ENCODE measurements around the gene BORCS6. TPM values are rescaled to one million over a fixed set of nuclear protein-coding genes. Genes with fewer than 3 reads are reported as not detected.

BORCS6 gene
- total RNA-seq, result 1 to 10 TPM; 8.3 to 8.7 TPM
- 19.9 to 22.1 reads per million in 2 donors for total RNA-seq

DNA sequence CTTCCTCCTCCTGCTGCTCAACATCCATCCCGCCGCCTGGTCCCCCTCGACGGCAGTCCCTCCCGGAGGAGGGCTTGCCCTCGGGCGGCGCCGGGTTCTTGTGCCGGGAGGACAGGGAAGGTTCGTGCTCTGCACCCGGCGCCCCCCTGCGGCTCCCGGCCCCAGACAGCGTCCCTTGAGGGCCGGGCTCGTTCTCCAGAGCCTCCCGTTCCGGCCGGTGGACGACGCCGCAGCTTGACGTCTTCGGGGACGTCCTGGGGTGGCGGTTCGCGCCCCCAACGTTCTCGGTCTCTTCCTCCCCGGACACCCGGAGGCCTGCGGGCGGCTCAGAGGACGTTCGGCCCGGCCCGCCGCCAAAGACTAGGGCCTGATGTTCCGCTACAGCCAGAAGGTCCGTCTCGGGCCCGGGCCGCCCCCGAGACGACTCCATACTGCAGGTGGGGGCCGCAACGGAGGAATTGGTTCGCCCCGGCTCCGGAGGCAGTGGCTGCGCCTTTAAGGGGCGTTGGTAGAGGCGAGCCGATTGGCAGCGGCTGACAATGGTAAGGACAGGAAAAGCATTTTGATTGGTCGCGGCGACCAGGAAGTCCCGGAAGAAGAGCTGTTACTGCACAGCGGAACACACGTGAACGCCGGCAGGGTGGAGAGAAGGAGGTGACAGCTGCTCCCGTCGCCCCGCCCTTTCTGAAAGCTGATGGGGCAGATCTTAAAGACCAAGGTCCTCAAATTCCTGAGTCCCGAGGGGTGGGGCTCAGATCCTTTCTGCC lies at the start of gene BORCS6:
Gene BORCS6 (minus strand): TSS at position 470 of the 767 bp plus-strand sequence. CDS start 40 bp downstream, at position 430.
- no peak within 1 kb of the TSS for H3K4me3 Mint-ChIP-seq
- peak; percentile 73 for ATAC-seq
- no peaks in the 10 kb centered on the region for H3K27me3 Mint-ChIP-seq
- H3K4me1 Mint-ChIP-seq, result peaks cover 13% of the 10 kb centered on the region
- peak; percentile 83 to 91 (median 86) for DNase-seq
- no peaks in the 10 kb centered on the region for H3K36me3 Mint-ChIP-seq (ENCODE audit: low read depth)
- no peaks in the 10 kb centered on the region for H3K9me3 ChIP-seq (ENCODE audit: control insufficient read depth, low read length, poor library complexity, severe bottlenecking)
- H3K27ac Mint-ChIP-seq, result no peak within 1 kb of the TSS

DNA sequence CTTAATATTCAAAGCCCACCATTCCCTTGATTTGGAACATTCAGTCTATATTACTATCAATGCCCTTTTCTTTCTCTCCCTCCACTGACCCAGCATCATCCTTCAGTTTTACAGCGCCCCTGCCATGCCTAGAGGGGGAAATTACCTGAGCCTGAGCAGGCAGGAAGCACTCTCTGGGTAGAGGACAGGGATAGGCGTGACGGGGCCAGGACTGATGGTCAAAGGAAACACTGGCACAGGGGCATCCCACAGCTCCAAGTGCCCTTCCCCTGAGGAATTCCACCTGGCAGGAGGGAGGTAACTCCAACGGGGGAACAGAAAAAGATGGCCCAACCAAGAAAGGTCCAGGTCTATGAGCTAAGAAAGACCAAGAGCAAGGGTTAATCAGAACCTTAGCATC lies 47.9 kb upstream of the BORCS6 start:
- no peak overlapping the region for H3K27ac Mint-ChIP-seq
- ATAC-seq (no peak), DNase-seq (no peak)
- peaks cover 19% of the 10 kb centered on the region for H3K36me3 Mint-ChIP-seq (ENCODE audit: low read depth)
- no peak overlapping the region for H3K4me3 Mint-ChIP-seq
- H3K27me3 Mint-ChIP-seq, result no peaks in the 10 kb centered on the region
- H3K9me3 ChIP-seq (ENCODE audit: control insufficient read depth, low read length, poor library complexity, severe bottlenecking), result no peaks in the 10 kb centered on the region
- H3K4me1 Mint-ChIP-seq, result peaks cover 24% of the 10 kb centered on the region

DNA sequence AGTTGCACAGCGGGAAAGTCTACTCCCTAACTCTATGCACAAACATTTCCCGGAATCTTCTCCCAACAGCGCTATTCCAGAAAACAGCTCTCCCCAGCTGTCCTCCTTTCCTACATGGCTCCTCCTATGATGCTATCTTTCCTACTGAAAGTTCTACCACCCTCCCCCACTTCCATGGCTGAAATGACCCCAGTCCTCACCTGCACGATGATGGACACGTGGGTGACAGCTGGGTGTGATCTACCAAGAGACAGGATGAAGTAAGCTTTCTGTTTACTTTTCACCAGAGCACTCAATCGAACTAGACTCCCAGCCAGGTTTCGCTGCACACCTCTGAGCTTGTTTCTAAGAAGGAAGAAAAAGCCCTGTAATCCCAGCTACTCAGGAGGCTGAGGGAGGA lies 47.2 kb upstream of the BORCS6 start:
- Mint-ChIP-seq H3K4me3 (no peak overlapping the region), H3K36me3 (ENCODE audit: low read depth) (peaks cover 17% of the 10 kb centered on the region), H3K4me1 (peaks cover 22% of the 10 kb centered on the region), H3K27ac (no peak overlapping the region), H3K27me3 (no peaks in the 10 kb centered on the region)
- ATAC-seq, result no peak
- no peaks in the 10 kb centered on the region for H3K9me3 ChIP-seq (ENCODE audit: control insufficient read depth, low read length, poor library complexity, severe bottlenecking)
- no peak for DNase-seq

DNA sequence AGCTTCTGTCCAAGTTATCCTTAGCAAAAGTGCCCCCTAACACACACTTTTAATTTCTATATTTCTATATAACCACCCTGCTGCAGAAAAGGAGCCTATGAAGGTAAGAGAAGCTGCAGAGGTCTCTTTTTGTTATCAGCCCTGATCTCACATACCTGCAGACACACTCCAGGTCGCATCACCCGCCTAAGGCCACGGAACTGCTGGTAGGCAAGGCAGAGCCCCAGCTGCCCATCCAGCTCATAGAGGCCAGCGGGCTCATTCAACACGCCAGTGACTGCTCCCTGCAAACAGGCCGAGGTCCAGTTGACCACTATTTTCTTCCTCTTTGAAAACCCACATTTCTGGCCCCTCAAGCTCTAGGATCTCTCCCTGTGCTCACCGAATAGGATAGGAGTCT lies 45.7 kb upstream of the BORCS6 start:
- H3K9me3 ChIP-seq (ENCODE audit: control insufficient read depth, low read length, poor library complexity, severe bottlenecking), result no peaks in the 10 kb centered on the region
- Mint-ChIP-seq H3K27me3 (no peaks in the 10 kb centered on the region), H3K4me3 (no peak overlapping the region), H3K36me3 (ENCODE audit: low read depth) (peaks cover 20% of the 10 kb centered on the region), H3K27ac (peak overlapping the region; percentile 78), H3K4me1 (peaks cover 25% of the 10 kb centered on the region)
- ATAC-seq, result no peak
- DNase-seq, result no peak

DNA sequence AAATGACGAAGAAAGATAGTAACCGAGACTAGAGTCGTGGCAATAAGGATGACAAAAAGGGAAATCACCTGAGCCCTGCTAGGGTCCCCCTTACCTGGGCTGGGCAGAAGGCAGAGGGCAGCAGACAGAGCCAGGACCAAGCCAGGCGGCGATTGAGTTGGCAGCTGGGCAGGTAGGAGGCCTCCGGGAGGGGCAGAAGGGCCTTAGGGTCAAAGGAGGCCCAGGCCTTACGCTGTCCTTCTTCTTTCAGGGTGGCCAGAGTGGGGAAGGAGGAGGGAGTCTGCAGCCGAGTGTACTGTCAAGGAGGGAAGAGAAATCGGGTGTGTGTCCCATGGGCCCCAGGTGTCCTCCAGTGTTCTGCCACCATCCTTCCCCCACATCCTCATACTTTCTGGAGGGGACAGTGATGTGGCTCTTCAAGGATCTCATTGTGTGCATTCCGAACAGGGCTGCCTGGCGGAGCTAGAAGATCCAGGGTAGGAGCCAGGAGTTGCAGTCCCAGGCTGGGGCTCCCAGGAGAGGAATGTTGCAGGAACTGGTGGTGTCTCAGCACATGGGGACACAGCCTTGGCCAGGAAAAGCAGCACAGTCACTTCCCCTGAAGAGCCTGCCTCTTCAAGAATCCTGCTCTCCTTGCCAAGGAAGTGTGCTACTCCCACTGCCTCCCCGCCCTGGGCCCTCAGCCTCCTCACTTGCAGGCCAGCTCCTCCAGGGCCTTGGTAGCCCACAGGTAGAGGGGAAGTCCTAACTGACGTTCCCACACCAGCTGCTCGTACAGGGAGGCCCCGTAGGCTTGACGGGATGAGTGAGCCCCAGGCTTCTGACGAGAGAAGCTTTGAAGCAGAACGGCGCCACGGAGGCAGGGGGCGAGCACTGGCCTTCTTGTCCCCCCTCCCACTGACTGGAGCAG lies 44.6 kb upstream of the BORCS6 start:
- Mint-ChIP-seq H3K27me3 (no peaks in the 10 kb centered on the region), H3K36me3 (ENCODE audit: low read depth) (peaks cover 24% of the 10 kb centered on the region), H3K27ac (peak overlapping the region; percentile 78), H3K4me3 (no peak overlapping the region), H3K4me1 (peaks cover 25% of the 10 kb centered on the region)
- ATAC-seq, result no peak
- H3K9me3 ChIP-seq (ENCODE audit: control insufficient read depth, low read length, poor library complexity, severe bottlenecking), result no peaks in the 10 kb centered on the region
- DNase-seq, result no peak

DNA sequence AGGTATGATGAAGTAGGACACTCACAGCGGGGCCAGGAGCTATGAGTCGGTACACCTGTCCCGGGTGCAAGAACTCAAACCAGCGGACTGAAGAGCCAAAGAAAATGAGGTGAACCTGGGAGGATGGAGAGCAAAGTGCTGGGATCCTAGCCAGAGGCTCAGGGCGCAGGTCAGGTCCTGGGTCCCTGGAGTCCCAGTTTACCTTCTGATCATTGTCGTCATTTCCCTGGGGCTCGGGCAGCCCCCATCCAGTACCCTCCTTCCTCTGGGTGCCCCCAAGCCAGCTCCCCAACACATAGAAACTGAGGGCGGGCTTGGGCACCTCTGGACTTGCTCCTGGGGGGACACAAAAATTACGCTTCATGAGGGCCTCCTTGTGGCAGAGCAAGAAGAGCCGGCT lies 41.7 kb upstream of the BORCS6 start:
- no peaks in the 10 kb centered on the region for H3K27me3 Mint-ChIP-seq

DNA sequence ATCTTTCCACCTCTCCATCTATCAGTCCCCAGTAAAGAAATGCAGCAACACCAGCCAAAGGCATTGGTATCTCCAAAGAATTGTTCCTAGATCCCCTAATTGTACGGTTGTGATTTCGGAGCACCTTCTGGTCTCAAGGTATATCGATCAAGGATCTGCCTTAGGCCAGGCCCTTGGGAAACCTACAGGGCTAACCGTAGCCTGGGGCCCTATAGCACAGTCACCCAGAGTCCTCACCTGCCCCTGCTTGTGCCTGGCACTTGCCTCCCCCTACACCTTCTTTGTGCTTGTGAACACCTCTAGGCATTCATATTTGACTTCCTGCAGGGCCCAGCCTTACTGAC lies 37.2 kb upstream of the BORCS6 start:
- peaks cover 15% of the 10 kb centered on the region for H3K36me3 Mint-ChIP-seq (ENCODE audit: low read depth)
- H3K9me3 ChIP-seq (ENCODE audit: control insufficient read depth, low read length, poor library complexity, severe bottlenecking), result no peaks in the 10 kb centered on the region
- ATAC-seq, result no peak
- H3K27ac Mint-ChIP-seq, result peak overlapping the region; percentile 92
- H3K27me3 Mint-ChIP-seq, result peaks cover 7% of the 10 kb centered on the region
- peaks cover 52% of the 10 kb centered on the region for H3K4me1 Mint-ChIP-seq
- peak overlapping the region; percentile 65 for H3K4me3 Mint-ChIP-seq
- DNase-seq, result no peak

More for the DNA sequence above, 41.7 kb upstream of the BORCS6 start:
- H3K4me1 Mint-ChIP-seq, result peaks cover 31% of the 10 kb centered on the region
- H3K36me3 Mint-ChIP-seq (ENCODE audit: low read depth), result peaks cover 23% of the 10 kb centered on the region
- H3K27ac Mint-ChIP-seq, result no peak overlapping the region
- H3K9me3 ChIP-seq (ENCODE audit: control insufficient read depth, low read length, poor library complexity, severe bottlenecking), result no peaks in the 10 kb centered on the region
- no peak overlapping the region for H3K4me3 Mint-ChIP-seq
- DNase-seq (no peak), ATAC-seq (no peak)

DNA sequence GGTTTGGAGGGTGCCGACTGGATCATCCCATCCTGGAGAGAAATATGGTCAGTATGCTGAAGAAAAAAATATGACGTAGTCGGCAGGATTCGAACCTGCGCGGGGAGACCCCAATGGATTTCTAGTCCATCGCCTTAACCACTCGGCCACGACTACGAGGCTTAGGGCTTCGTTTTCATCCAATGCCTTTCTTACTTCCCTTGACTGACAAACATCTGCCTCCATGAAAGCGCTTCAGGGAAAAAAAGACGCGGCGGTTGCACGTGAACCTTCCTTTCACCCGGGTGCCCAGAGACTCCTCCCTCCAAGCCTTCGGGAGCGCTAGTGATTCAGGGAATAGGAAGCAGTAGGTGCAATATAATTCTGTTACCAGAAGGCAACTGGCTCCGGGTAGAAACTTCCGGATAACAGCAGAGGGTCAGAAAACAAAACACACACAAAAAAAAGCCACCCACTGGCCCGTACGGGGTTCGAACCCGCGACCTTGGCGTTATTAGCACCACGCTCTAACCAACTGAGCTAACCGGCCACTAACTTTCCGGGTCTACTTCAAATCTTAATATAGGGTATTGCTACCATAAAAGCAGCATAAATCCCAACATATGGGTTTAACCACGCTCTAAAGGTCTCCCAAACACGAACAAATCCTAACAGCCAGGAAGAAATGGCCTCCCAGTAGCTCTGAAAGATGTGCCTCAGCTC lies 36.7 kb upstream of the BORCS6 start:
- no peaks in the 10 kb centered on the region for H3K9me3 ChIP-seq (ENCODE audit: control insufficient read depth, low read length, poor library complexity, severe bottlenecking)
- Mint-ChIP-seq H3K4me1 (peaks cover 57% of the 10 kb centered on the region), H3K4me3 (peak overlapping the region; percentile 65), H3K36me3 (ENCODE audit: low read depth) (peaks cover 15% of the 10 kb centered on the region), H3K27me3 (peaks cover 10% of the 10 kb centered on the region), H3K27ac (peak overlapping the region; percentile 92)
- ATAC-seq, result no peak
- DNase-seq, result no peak

DNA sequence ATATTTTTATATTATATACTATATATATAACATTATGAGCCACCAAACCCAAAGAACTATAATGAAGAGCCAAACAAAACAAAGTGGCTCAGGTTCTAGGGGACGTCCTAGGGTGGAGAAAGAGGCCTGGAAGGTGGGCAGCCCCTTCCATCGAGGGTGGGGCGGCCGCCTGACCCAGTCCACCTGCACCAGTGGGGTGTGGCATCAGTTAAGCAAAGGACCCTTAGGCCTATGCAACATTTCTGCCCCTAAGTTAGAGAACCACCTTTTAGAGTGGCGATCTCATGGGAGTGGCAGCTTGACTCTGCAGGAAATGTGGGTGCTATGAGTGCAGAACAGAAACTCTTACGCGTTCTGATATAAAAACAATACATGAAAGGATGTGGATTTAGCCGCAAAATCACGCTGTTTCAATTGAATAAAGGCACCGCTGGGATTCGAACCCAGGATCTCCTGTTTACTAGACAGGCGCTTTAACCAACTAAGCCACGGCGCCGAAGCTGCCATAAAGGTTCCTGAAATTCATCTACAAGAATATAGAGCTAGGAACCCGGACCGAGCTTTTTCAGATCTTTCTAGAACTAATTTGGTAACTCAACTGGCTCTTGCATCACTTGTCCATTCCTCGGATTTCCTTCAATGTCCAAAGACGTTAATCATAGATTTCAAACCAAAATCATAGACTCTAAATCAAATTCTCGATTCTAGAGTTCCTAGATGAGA lies 36.0 kb upstream of the BORCS6 start:
- Mint-ChIP-seq H3K4me1 (peaks cover 59% of the 10 kb centered on the region), H3K36me3 (ENCODE audit: low read depth) (peaks cover 15% of the 10 kb centered on the region), H3K4me3 (peak overlapping the region; percentile 65)

DNA sequence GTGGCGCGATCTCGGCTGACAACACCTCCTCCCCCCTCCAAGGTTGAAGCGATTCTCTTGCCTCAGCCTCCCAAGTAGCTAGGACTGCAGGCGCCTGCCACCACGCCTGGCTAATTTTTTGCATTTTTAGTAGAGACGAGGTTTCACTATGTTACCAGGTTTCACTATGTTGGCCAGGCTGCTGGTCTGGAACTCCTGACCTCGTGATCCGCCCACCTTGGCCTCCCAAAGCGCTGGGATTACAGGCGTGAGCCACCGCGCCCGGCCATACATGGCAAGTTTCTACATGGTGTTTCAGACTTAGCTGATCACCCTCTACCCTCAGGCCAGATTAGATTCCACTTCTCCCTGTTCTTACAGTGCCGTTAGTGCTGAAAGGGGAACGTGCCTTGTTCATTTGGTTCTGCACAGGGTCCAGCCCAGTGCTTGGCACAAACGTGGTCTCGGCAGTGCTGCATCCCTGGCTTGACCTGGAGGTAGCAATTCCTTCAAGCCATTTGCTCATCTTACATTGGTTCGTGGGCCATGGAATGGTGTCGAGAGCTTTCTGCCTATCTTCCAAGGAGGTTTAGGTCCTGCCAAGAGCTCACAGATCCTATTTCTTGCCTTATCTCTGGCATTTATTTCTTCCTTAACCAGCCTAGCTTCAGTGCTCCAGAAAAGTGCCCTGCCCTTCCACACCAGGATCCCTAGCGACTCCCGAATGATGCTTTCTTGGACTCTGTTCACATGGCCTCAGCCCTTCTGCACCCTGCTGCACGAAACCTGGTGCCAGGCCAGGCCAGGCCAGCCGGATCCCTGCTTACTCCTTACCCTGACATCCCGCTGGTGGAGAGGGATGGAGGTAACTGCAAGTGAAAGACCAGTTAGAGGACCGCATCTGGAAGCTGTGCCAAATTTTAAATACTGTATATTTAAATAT lies 35.2 kb upstream of the BORCS6 start:
- Mint-ChIP-seq H3K4me1 (peaks cover 62% of the 10 kb centered on the region), H3K27me3 (peaks cover 10% of the 10 kb centered on the region), H3K27ac (peak overlapping the region; percentile 92), H3K4me3 (peak overlapping the region; percentile 31), H3K36me3 (ENCODE audit: low read depth) (peaks cover 15% of the 10 kb centered on the region)
- DNase-seq, result no peak
- no peak for ATAC-seq
- H3K9me3 ChIP-seq (ENCODE audit: control insufficient read depth, low read length, poor library complexity, severe bottlenecking), result no peaks in the 10 kb centered on the region

More for the DNA sequence above, 36.0 kb upstream of the BORCS6 start:
- Mint-ChIP-seq H3K27ac (peak overlapping the region; percentile 92), H3K27me3 (peaks cover 10% of the 10 kb centered on the region)
- peak; percentile 2 for ATAC-seq
- no peaks in the 10 kb centered on the region for H3K9me3 ChIP-seq (ENCODE audit: control insufficient read depth, low read length, poor library complexity, severe bottlenecking)
- peak in 2 of 3 donors; percentile 31 to 59 for DNase-seq

DNA sequence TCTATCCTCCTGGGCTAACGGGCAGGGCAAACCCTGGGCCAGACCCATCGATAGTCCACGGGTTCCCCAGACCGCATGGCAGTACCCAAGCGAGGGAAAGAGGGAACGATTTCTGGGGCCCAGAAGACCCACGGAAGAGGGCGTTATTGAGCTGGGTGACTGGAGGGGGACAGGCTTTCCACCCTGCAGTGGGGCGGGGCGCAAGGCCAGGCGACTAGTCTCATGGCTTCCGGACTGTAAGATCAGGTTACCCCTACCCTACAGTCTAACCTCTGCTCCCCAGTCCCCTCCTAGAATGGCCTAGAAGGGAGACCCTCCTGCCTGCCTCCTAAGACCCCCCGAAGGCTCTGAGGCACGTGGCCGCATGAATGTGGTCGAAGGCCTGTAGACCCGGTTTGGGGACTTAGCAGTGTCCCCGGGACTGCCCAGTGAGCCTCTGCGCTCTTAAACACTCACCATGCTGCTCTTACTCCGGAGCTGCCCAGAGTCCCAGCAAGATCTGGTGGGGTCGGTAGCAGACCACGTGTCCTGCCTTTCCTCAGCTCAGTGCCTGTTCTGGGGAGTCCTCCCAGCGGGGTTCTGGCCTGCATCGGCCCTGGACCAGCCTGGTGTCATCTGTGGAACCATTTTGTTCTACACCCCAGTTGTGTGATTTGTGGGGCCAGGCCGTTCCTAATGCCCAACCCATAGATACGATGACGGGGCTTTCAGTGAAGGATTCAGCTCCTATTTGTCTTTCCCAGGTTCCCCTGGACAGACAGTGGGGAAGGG lies 33.6 kb upstream of the BORCS6 start:
- DNase-seq (peak in 2 of 3 donors; percentile 18 to 24), ATAC-seq (no peak)
- H3K9me3 ChIP-seq (ENCODE audit: control insufficient read depth, low read length, poor library complexity, severe bottlenecking), result no peaks in the 10 kb centered on the region
- peak overlapping the region; percentile 98 for H3K27ac Mint-ChIP-seq
- H3K27me3 Mint-ChIP-seq, result peaks cover 10% of the 10 kb centered on the region
- H3K36me3 Mint-ChIP-seq (ENCODE audit: low read depth), result peaks cover 7% of the 10 kb centered on the region
- H3K4me3 Mint-ChIP-seq, result peak overlapping the region; percentile 93
- H3K4me1 Mint-ChIP-seq, result peaks cover 58% of the 10 kb centered on the region

Data from T-helper 17 cell (primary cell).